MCF 10A (cell line): Measurements from ENCODE around the gene SLC22A17. TPM values are rescaled to one million over a fixed set of nuclear protein-coding genes. Genes with fewer than 3 reads are reported as not detected.

Source experiments
- BruUV-seq: library from RNA; stranded (reverse); fragments of 400-500 nt; replicated peaks from 2 replicates; lab custom pipeline; 2021; lab: Mats Ljungman, UMichigan
- CTCF ChIA-PET: fragments of 300-600 bp; sonication (Branson Sonifier 250); formaldehyde crosslinking; extraction: SDS; loops from one replicate; lab custom pipeline; 2021; ENCODE audit warnings: antibody characterized with exemption, inconsistent platforms; lab: Yijun Ruan, JAX
- POLR2A ChIA-PET: fragments of 300-600, 350-650 bp; sonication (Branson Sonifier 250); formaldehyde crosslinking; extraction: SDS; loops from one replicate; lab custom pipeline; 2020; ENCODE audit warnings: antibody characterized with exemption, inconsistent platforms; lab: Yijun Ruan, JAX
- DNase-seq: peaks from one replicate; pipeline ENCODE4 v3.0.0-alpha.2; 2018; ENCODE audit not compliant: unreplicated experiment
- H3K27ac Mint-ChIP-seq: one replicate; pipeline ENCODE4 v1.8.0; 2022; ENCODE audit warnings: mild to moderate bottlenecking, low read depth, mixed read lengths; ENCODE audit not compliant: unreplicated experiment
- H3K27me3 Mint-ChIP-seq: one replicate; pipeline ENCODE4 v1.8.0; 2022; ENCODE audit warnings: mixed read lengths; ENCODE audit not compliant: insufficient read depth, unreplicated experiment
- H3K36me3 Mint-ChIP-seq: one replicate; pipeline ENCODE4 v1.8.0; 2022; ENCODE audit warnings: mild to moderate bottlenecking, moderate library complexity, mixed read lengths; ENCODE audit not compliant: insufficient read depth, unreplicated experiment
- H3K4me1 Mint-ChIP-seq: one replicate; pipeline ENCODE4 v1.8.0; 2022; ENCODE audit warnings: mixed read lengths; ENCODE audit not compliant: insufficient read depth, unreplicated experiment
- H3K4me3 Mint-ChIP-seq: one replicate; pipeline ENCODE4 v1.8.0; 2022; ENCODE audit warnings: mild to moderate bottlenecking, moderate library complexity, mixed read lengths; ENCODE audit not compliant: unreplicated experiment
- H3K9me3 Mint-ChIP-seq: one replicate; pipeline ENCODE4 v1.8.0; 2022; ENCODE audit warnings: mixed read lengths; ENCODE audit not compliant: unreplicated experiment
- CTCF ChIP-seq: fragments of 200-600 bp; IDR thresholded peaks from one replicate; pipeline ENCODE4 v1.8.0; 2022; ENCODE audit warnings: antibody characterized with exemption, mild to moderate bottlenecking; ENCODE audit not compliant: unreplicated experiment
- intact Hi-C: fragments of 100-400 bp; cut with micrococcal nuclease; formaldehyde crosslinking; loops from 2 replicates; pipeline ENCODE4 v1.14.1; 2022
- total RNA-seq: library from RNA; stranded (reverse); gene quantifications from 2 replicates; pipeline ENCODE4 v1.2.3, GENCODE V29; 2022

The SLC22A17 gene
- total RNA-seq, 1 experiment from 2014 or later = not detected

- Mint-ChIP-seq H3K4me1 (no peaks in the 10 kb centered on the region), H3K27me3 (peaks cover 91% of the 10 kb centered on the region), H3K36me3 (no peaks in the 10 kb centered on the region), H3K4me3 (no peak overlapping the region), H3K9me3 (no peaks in the 10 kb centered on the region), H3K27ac (no peak overlapping the region)
- no TSS peak for BruUV-seq
- TF ChIP-seq CTCF = no peak
- CTCF ChIA-PET = interaction anchor here (0.8 to 2.1 kb wide), 3 partner anchors 9 to 121 kb away, joined by 3 to 6 read pairs (median 4); partner anchors contain the start of genes CMTM5 and IL25
- no peak for DNase-seq
- intact Hi-C loops = no loop called here
- POLR2A ChIA-PET = no interaction called here
Observed at GRCh38 chr14:23385244-23385641, 32.6 kb upstream of the SLC22A17 start.

DNA sequence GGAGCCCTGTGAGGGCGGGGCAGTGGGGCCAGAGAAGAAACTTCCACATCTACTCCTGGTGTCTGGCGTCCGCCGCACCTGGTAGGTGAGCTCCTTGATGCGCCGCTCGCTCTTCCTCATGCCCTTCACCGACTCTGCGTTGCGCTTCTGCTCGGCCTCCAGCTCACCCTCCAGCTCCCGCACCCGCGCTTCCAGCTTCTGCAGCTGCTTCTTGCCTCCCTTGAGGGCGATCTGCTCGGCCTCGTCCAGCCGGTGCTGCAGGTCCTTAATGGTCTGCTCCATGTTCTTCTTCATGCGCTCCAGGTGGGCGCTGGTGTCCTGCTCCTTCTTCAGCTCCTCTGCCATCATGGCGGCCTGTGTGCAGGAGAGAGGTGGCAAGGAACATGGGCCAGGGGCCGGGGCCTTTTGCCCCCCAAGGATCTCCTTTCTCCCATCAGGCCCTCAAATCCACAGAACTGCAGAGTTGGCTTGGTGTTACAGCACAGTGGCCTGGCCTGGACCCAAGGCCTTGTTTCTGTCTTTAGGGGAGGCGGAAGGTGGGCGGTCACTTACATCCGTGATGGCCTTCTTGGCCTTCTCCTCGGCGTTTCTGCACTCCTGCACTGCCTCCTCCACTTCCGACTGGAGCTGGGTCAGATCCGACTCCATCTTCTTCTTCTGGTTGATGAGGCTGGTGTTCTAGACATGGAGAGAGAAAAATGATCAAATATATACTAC lies 31.8 kb upstream of the SLC22A17 start:
- TF ChIP-seq CTCF = no peak
- no peaks in the 10 kb centered on the region for H3K9me3 Mint-ChIP-seq
- no peak for DNase-seq
- H3K27ac Mint-ChIP-seq = no peak overlapping the region
- peaks cover 90% of the 10 kb centered on the region for H3K27me3 Mint-ChIP-seq
- BruUV-seq = no TSS peak
- intact Hi-C loops = loop anchor here (5.0 kb wide), 1 partner anchor 267 kb away; the partner anchor contains the start of gene CEBPE
- ChIA-PET POLR2A (no interaction called here), CTCF (interaction anchor here (0.6 to 0.8 kb wide), 2 partner anchors 12 to 21 kb away, joined by 3 read pairs; partner anchors contain the start of gene IL25)
- H3K4me1 Mint-ChIP-seq = no peaks in the 10 kb centered on the region
- H3K36me3 Mint-ChIP-seq = no peaks in the 10 kb centered on the region
- no peak overlapping the region for H3K4me3 Mint-ChIP-seq

GRCh38 chr14:23382731-23383440 lies 30.2 kb upstream of the SLC22A17 start:
- no TSS peak for BruUV-seq
- no peak for DNase-seq
- CTCF ChIA-PET = interaction anchor here (0.6 to 5.4 kb wide), 4 partner anchors 11 to 97 kb away, joined by 3 to 62 read pairs (median 3); no protein-coding TSS in a partner anchor
- H3K4me3 Mint-ChIP-seq = no peak overlapping the region
- H3K36me3 Mint-ChIP-seq = no peaks in the 10 kb centered on the region
- H3K9me3 Mint-ChIP-seq = no peaks in the 10 kb centered on the region
- H3K4me1 Mint-ChIP-seq = no peaks in the 10 kb centered on the region
- intact Hi-C loops = loop anchor here (5.0 kb wide), 1 partner anchor 266 kb away; the partner anchor contains the start of gene CEBPE
- H3K27ac Mint-ChIP-seq = no peak overlapping the region
- no peak for TF ChIP-seq CTCF
- POLR2A ChIA-PET = interaction anchor here (1.2 kb wide), 1 partner anchor 56 kb away, joined by 3 read pairs; no protein-coding TSS in a partner anchor
- peaks cover 85% of the 10 kb centered on the region for H3K27me3 Mint-ChIP-seq

DNA sequence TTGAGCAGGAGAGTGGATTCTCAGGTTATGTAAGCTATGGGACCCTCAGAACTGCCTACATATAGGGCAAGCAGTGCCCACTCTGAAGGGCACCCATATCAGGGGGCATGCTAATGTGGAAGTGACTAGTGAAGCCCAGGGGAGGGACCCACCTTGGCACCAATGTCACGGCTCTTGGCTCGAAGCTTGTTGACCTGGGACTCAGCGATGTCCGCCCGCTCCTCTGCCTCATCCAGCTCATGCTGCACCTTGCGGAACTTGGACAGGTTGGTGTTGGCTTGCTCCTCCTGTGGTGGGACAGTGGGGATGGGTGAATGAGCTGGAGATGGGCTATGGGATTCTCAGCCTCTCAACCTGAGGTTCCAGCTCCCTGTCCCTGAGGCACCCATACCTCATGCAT lies 29.6 kb upstream of the SLC22A17 start:
- Mint-ChIP-seq H3K4me3 (no peak overlapping the region), H3K9me3 (no peaks in the 10 kb centered on the region), H3K36me3 (no peaks in the 10 kb centered on the region), H3K4me1 (no peaks in the 10 kb centered on the region), H3K27me3 (peaks cover 85% of the 10 kb centered on the region), H3K27ac (no peak overlapping the region)
- CTCF ChIA-PET = interaction anchor here (0.6 to 5.4 kb wide), 5 partner anchors 11 to 536 kb away, joined by 3 to 62 read pairs (median 3); no protein-coding TSS in a partner anchor
- DNase-seq = no peak
- no peak for TF ChIP-seq CTCF
- BruUV-seq = no TSS peak
- POLR2A ChIA-PET = interaction anchor here (1.2 kb wide), 1 partner anchor 55 kb away, joined by 3 read pairs; no protein-coding TSS in a partner anchor
- intact Hi-C loops = loop anchor here (5.0 kb wide), 1 partner anchor 265 kb away; the partner anchor contains the start of gene CEBPE
